PC-9 (cell line): Measurements from ENCODE around the gene GRK4. TPM values are rescaled to one million over a fixed set of nuclear protein-coding genes. Genes with fewer than 3 reads are reported as not detected.

Experiments
- BruUV-seq: library from RNA; stranded (reverse); fragments of 400-500 nt; replicated peaks from 2 replicates; lab custom pipeline; 2021; lab: Mats Ljungman, UMichigan
- CTCF ChIA-PET: fragments of 300-600 bp; sonication (Branson Sonifier 250); formaldehyde crosslinking; loops from one replicate; lab custom pipeline; 2022; ENCODE audit warnings: antibody characterized with exemption; lab: Charles Lee
- POLR2A ChIA-PET: fragments of 300-600 bp; sonication (Branson Sonifier 250); formaldehyde crosslinking; loops from one replicate; lab custom pipeline; 2022; ENCODE audit warnings: antibody characterized with exemption; ENCODE audit not compliant: unreplicated experiment; lab: Charles Lee
- DNase-seq, 2 experiments: peaks; one replicate each; pipeline versions ENCODE4 v3.0.0 to v3.0.0-alpha.2; 2015 to 2022; ENCODE audit warnings: mixed read lengths in 1 of 2
- H2AFZ ChIP-seq: fragments of 200-600 bp; sonication (generic); 2 replicates; pipeline ENCODE4 v1.8.1; 2017; ENCODE audit warnings: antibody characterized with exemption
- H3F3A ChIP-seq: fragments of 200-600 bp; sonication (generic); 2 replicates; pipeline ENCODE4 v1.8.1; 2017; ENCODE audit warnings: antibody characterized with exemption, mild to moderate bottlenecking, low read depth; ENCODE audit not compliant: insufficient read depth
- H3K27ac ChIP-seq: fragments of 200-600 bp; sonication (generic); 2 replicates; pipeline ENCODE4 v1.6.1; 2016; ENCODE audit warnings: mixed run types
- H3K27me3 ChIP-seq: fragments of 200-600 bp; sonication (generic); 2 replicates; pipeline ENCODE4 v1.6.1; 2016; ENCODE audit warnings: low read depth, mixed run types; ENCODE audit not compliant: insufficient read depth
- H3K36me3 ChIP-seq: fragments of 200-600 bp; sonication (generic); 2 replicates; pipeline ENCODE4 v1.6.1; 2016; ENCODE audit warnings: low read depth, mixed run types
- H3K4me1 ChIP-seq: fragments of 200-600 bp; sonication (generic); replicated peaks from 2 replicates; pipeline ENCODE4 v1.6.1; 2016; ENCODE audit warnings: mixed run types; ENCODE audit not compliant: insufficient read depth
- H3K4me2 ChIP-seq: fragments of 200-600 bp; sonication (generic); 2 replicates; pipeline ENCODE4 v1.6.1; 2017; ENCODE audit warnings: mixed run types
- H3K4me3 ChIP-seq: fragments of 200-600 bp; sonication (generic); 2 replicates; pipeline ENCODE4 v1.6.1; 2016; ENCODE audit warnings: mixed run types
- H3K79me2 ChIP-seq: fragments of 200-600 bp; sonication (generic); 2 replicates; pipeline ENCODE4 v1.6.1; 2017; ENCODE audit warnings: low read depth, mixed run types
- H3K9me2 ChIP-seq: fragments of 200-600 bp; sonication (generic); 2 replicates; pipeline ENCODE4 v1.8.1; 2017; ENCODE audit warnings: mild to moderate bottlenecking; ENCODE audit not compliant: insufficient read depth
- H3K9me3 ChIP-seq: fragments of 200-600 bp; sonication (generic); 2 replicates; pipeline ENCODE4 v1.8.1; 2016; ENCODE audit warnings: low read depth; ENCODE audit not compliant: insufficient read depth
- H4K20me1 ChIP-seq: fragments of 200-600 bp; sonication (generic); 2 replicates; pipeline ENCODE4 v1.8.1; 2017; ENCODE audit not compliant: insufficient read depth
- CTCF ChIP-seq: fragments of 200-600 bp; sonication (generic); conservative IDR thresholded peaks from 2 replicates; pipeline ENCODE4 v1.6.1; 2017; ENCODE audit warnings: mixed run types, antibody characterized with exemption, mild to moderate bottlenecking, moderate library complexity
- EZH2 ChIP-seq: fragments of 200-600 bp; sonication (generic); IDR thresholded peaks from 2 replicates; pipeline ENCODE4 v1.8.0; 2017; ENCODE audit warnings: antibody characterized with exemption, low read depth
- intact Hi-C: fragments of 100-400 bp; cut with micrococcal nuclease; formaldehyde crosslinking; loops from one replicate; pipeline ENCODE4 v1.10.0; 2022; ENCODE audit not compliant: unreplicated experiment
- total RNA-seq: library from RNA; stranded (reverse); gene quantifications from 2 replicates; pipeline ENCODE4 v1.2.3, GENCODE V29; 2021

The GRK4 gene
- total RNA-seq, 1 experiment from 2014 or later = 3.1 TPM

DNA sequence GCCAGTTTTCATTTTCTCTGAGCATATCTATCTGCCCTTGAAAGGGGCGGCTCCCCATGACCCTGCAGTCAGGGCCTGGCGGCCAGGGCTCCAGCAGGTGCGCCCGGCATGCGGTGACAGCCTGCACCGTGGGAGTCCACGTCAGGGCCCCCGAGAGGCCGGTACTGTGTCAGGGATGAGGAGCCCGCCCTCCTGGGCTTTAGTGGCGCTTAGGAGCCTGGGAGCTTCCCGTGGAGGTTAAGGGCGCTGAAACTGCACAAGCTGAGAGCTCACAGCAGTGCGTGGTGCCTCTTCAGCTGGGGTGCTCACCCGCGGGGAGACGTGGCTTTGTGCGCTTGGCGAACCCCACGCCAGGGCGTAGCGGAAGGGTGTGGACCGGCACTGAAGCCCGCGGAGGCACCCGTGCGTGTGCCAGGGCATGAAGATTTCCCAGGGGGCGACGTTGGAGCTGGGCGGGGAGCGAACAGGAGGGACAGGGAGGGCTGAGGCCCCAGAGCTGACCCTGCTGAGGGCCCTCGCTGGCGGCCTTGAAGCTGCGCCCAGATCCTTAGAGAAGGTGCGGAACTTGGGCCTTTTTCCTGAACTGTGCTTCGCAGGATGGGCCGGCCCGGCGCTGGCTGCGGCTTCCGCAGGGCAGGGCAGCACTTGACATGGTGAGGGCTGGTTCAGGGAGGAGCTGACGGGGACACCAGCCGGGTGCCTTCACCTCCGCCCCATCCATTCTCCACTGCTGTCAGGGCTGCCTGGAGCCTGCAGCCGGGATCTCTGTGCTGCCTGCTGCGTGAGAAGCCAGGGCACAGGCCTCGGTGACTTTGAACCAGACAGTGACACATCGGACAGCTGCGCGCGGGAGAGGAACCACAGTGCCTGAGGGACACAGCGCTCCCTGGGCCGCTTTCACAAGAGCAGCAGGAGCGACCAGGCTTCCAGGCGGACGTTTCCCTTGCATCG lies 78.1 kb downstream of the GRK4 start:
- peak overlapping the region; percentile 71 for H3K4me2 ChIP-seq

GRCh38 chr4:3042226-3042625 lies 78.9 kb downstream of the GRK4 start:
- ChIA-PET CTCF (interaction anchor here (0.7 kb wide), 1 partner anchor 106 kb away, joined by 4 read pairs; no protein-coding TSS in a partner anchor), POLR2A (interaction anchor here (0.6 kb wide), 1 partner anchor 941 kb away, joined by 3 read pairs; no protein-coding TSS in a partner anchor)
- Histone ChIP-seq H3K4me2 (peak overlapping the region; percentile 71), H4K20me1 (no peaks in the 10 kb centered on the region), H3K36me3 (no peaks in the 10 kb centered on the region), H3K9me3 (no peaks in the 10 kb centered on the region), H3K27me3 (no peaks in the 10 kb centered on the region), H3K4me1 (0 out of 2 replicates have a peak, but pooled peaks cover 5% of the 10 kb centered on the region), H3F3A (no peaks in the 10 kb centered on the region), H3K27ac (no peak overlapping the region), H3K4me3 (peak overlapping the region; percentile 50; the same call in 1 of the 2 replicates), H3K79me2 (no peaks in the 10 kb centered on the region), H3K9me2 (no peaks in the 10 kb centered on the region), H2AFZ (peak overlapping the region; percentile 73)
- intact Hi-C loops = loop anchor here (5.0 kb wide), 1 partner anchor 65 kb away; no protein-coding TSS in a partner anchor
- no peak for TF ChIP-seq CTCF
- TF ChIP-seq EZH2 = no peak
- DNase-seq = no peak
- BruUV-seq = TSS peak; percentile 59

More for the DNA sequence above, 78.1 kb downstream of the GRK4 start:
- no peaks in the 10 kb centered on the region for H4K20me1 ChIP-seq
- H2AFZ ChIP-seq = peak overlapping the region; percentile 73
- POLR2A ChIA-PET = interaction anchor here (0.6 kb wide), 3 partner anchors 189 to 942 kb away, joined by 3 to 5 read pairs (median 3); no protein-coding TSS in a partner anchor
- H3K4me1 ChIP-seq = 0 out of 2 replicates have a peak, but pooled peaks cover 5% of the 10 kb centered on the region
- no peaks in the 10 kb centered on the region for H3F3A ChIP-seq
- CTCF ChIA-PET = interaction anchor here (0.7 kb wide), 1 partner anchor 105 kb away, joined by 4 read pairs; no protein-coding TSS in a partner anchor
- H3K27ac ChIP-seq = no peak overlapping the region
- no TSS peak for BruUV-seq
- no peaks in the 10 kb centered on the region for H3K9me3 ChIP-seq
- H3K36me3 ChIP-seq = no peaks in the 10 kb centered on the region
- H3K27me3 ChIP-seq = no peaks in the 10 kb centered on the region
- intact Hi-C loops = loop anchor here (5.0 kb wide), 1 partner anchor 64 kb away; no protein-coding TSS in a partner anchor
- TF ChIP-seq CTCF (no peak; the same call in 1 of the 2 replicates), EZH2 (no peak)
- peak; percentile 68 to 74 for DNase-seq
- no peaks in the 10 kb centered on the region for H3K79me2 ChIP-seq
- H3K4me3 ChIP-seq = peak overlapping the region; percentile 50; the same call in 1 of the 2 replicates
- no peaks in the 10 kb centered on the region for H3K9me2 ChIP-seq

DNA sequence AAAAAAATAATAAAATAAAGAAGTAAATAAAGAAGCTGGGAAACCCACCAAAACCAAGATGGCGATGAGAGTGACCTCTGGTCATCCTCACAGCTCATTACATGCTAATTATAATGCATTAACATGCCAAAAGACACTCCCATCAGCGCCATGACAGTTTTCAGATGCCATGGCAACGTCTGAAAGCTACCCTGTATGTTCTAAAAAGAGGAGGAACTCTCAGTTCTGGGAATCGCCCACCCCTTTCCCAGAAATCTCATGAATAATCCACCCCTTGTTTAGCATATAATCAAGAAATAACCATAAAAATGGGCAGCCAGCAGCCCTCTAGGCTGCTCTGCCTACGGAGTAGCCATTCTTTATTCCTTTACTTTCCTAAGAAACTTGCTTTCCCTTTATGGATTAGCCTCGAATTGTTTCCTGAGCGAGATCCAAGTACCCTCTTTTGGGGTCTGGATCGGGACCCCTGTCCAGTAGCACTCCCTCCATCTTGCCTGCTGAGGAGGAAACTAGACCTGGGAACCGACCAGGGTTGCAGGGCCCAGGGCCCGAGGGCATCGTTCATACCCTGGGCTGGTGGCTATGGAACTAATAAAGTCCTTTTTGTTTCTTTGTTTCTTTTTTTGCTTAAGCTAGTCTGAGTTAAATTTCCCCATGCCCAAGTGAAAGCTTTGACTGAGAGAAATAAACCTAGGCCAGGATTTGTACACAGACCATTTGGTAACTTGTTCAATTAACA lies 80.1 kb downstream of the GRK4 start:
- DNase-seq = no peak
- POLR2A ChIA-PET = interaction anchor here (0.5 kb wide), 1 partner anchor 940 kb away, joined by 7 read pairs; no protein-coding TSS in a partner anchor
- no peaks in the 10 kb centered on the region for H4K20me1 ChIP-seq
- CTCF ChIA-PET = interaction anchor here (0.6 kb wide), 2 partner anchors 19 to 25 kb away, joined by 3 to 5 read pairs; no protein-coding TSS in a partner anchor
- H3F3A ChIP-seq = no peaks in the 10 kb centered on the region
- 0 out of 2 replicates have a peak, but pooled peaks cover 5% of the 10 kb centered on the region for H3K4me1 ChIP-seq
- H3K4me3 ChIP-seq = no peak overlapping the region
- no peaks in the 10 kb centered on the region for H3K36me3 ChIP-seq
- H3K27me3 ChIP-seq = no peaks in the 10 kb centered on the region
- H3K9me2 ChIP-seq = no peaks in the 10 kb centered on the region
- intact Hi-C loops = loop anchor here (5.0 kb wide), 1 partner anchor 66 kb away; no protein-coding TSS in a partner anchor
- BruUV-seq = no TSS peak
- no peak overlapping the region; the same call in 1 of the 2 replicates for H3K4me2 ChIP-seq
- no peaks in the 10 kb centered on the region for H3K79me2 ChIP-seq
- no peaks in the 10 kb centered on the region for H3K9me3 ChIP-seq
- no peak for TF ChIP-seq EZH2
- H3K27ac ChIP-seq = no peak overlapping the region
- no peak overlapping the region for H2AFZ ChIP-seq
